ENCODE data around the gene ACKR2. TPM values are rescaled to one million over a fixed set of nuclear protein-coding genes. Genes with fewer than 3 reads are reported as not detected.

The ACKR2 gene
- total and polyA plus RNA-seq, 12 donors, result 0.15 to 2.1 (median 1.1) TPM

DNA sequence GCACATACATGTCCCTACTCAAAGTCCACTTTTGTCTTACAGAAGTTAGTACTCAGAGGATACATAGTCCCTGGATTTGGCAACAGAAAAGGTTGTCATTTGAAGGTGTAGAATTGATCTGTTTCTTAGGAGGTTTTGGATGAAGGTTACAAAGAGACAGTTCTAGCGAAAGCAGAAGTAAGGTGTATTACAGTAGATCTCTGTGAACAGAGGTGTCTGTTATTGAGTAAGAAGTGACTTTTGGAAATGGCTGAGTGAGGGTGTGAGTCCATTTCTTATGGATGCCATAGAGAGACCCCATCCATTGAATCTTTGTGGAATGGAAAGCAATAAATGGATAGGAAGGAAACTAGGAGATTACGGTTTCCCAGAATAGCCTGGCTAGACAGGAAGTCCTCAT, 102.3 kb downstream of the ACKR2 start:
- DNase-seq (no peak), ATAC-seq (no peak)
- Histone ChIP-seq H3K27ac (no peak overlapping the region), H3K36me3 (peaks cover 0 to 80% (median 49%) of the 10 kb centered on the region in 9 donors), H3K4me3 (no peak overlapping the region), H3K4me1 (peaks cover 0 to 12% (median 9%) of the 10 kb centered on the region in 9 donors), H3K9me3 (peaks cover 0 to 62% (median 40%) of the 10 kb centered on the region in 11 donors), H3K27me3 (peaks cover 0 to 5% (median 0%) of the 10 kb centered on the region in 7 donors)
- 95 to 96% methylated on average over 2 of the region's 2 CpGs for WGBS, 2 donors
- intact Hi-C loops (cut with DNase I), result no loop called here
- TF ChIP-seq, protein P1, sequence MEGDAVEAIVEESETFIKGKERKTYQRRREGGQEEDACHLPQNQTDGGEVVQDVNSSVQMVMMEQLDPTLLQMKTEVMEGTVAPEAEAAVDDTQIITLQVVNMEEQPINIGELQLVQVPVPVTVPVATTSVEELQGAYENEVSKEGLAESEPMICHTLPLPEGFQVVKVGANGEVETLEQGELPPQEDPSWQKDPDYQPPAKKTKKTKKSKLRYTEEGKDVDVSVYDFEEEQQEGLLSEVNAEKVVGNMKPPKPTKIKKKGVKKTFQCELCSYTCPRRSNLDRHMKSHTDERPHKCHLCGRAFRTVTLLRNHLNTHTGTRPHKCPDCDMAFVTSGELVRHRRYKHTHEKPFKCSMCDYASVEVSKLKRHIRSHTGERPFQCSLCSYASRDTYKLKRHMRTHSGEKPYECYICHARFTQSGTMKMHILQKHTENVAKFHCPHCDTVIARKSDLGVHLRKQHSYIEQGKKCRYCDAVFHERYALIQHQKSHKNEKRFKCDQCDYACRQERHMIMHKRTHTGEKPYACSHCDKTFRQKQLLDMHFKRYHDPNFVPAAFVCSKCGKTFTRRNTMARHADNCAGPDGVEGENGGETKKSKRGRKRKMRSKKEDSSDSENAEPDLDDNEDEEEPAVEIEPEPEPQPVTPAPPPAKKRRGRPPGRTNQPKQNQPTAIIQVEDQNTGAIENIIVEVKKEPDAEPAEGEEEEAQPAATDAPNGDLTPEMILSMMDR (IDR thresholded peaks at IDR 0.05), result no peak

DNA sequence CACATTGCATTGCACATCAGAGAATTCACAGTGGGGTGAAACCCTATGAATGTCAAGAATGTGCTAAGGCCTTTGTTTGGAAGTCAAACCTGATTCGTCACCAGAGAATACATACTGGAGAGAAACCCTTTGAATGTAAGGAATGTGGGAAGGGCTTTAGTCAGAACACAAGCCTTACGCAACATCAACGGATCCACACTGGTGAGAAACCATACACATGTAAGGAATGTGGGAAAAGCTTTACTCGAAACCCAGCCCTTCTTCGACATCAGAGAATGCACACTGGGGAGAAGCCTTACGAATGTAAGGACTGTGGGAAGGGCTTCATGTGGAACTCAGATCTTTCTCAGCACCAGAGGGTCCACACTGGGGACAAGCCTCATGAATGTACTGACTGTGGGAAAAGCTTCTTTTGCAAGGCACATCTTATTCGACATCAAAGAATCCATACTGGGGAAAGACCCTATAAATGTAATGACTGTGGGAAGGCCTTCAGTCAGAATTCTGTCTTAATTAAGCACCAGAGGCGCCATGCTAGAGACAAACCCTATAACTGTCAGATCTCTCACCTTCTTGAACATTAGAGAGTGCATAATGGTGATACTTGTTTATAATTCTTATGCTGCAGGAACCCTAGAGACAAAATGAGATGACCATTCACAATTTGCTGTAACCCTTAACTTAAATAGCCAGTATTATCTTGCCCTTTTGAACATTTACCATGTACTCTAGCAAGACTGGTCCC, 105.7 kb downstream of the ACKR2 start:
- no peak overlapping the region for H3K27ac ChIP-seq
- H3K4me1 ChIP-seq, result no peaks in the 10 kb centered on the region
- intact Hi-C loops (cut with DNase I), result no loop called here
- TF ChIP-seq, protein P1 (IDR thresholded peaks at IDR 0.05), result no peak
- DNase-seq (no peak), ATAC-seq (no peak)
- no peaks in the 10 kb centered on the region for H3K27me3 ChIP-seq
- peaks cover 0 to 94% (median 69%) of the 10 kb centered on the region in 11 donors for H3K9me3 ChIP-seq
- peaks cover 0 to 69% (median 45%) of the 10 kb centered on the region in 9 donors for H3K36me3 ChIP-seq
- WGBS, 2 donors, result 98 to 99% methylated on average over 8 of the region's 8 CpGs
- H3K4me3 ChIP-seq, result no peak overlapping the region

Other genes starting within 250 kb of the ACKR2 start
- 10 to 100 TPM; 23.8 to 32.9 (median 26.4) TPM for gene SEC22C, start 227.5 kb upstream of the ACKR2 start, total RNA-seq
- gene SEC22C, start 227.5 kb upstream of the ACKR2 start, polyA plus RNA-seq, result 10 to 100 TPM; 21.1 to 21.2 TPM
- gene SS18L2, start 218.6 kb upstream of the ACKR2 start, total RNA-seq, result 10 to 100 TPM in 7 of 10 donors, 1 to 10 TPM in 3; 9.1 to 15.2 (median 11.3) TPM
- 10 to 100 TPM; 31.9 to 35.3 TPM for gene SS18L2, start 218.6 kb upstream of the ACKR2 start, polyA plus RNA-seq
- gene NKTR, start 208.8 kb upstream of the ACKR2 start, total RNA-seq, result 10 to 100 TPM; 19.7 to 28.4 (median 21.9) TPM
- 10 to 100 TPM; 10.2 to 59.3 TPM for gene NKTR, start 208.8 kb upstream of the ACKR2 start, polyA plus RNA-seq
- 100 to 1,000 TPM in 9 of 10 donors, 10 to 100 TPM in 1; 86.7 to 145 (median 112) TPM for gene ZBTB47, start 155.7 kb upstream of the ACKR2 start, total RNA-seq
- 10 to 100 TPM; 52.2 to 68.9 TPM for gene ZBTB47, start 155.7 kb upstream of the ACKR2 start, polyA plus RNA-seq
- 1 to 10 TPM in 3 of 10 donors, under 1 TPM in 7; 0.26 to 1.6 (median 0.85) TPM for gene KLHL40, start 123.9 kb upstream of the ACKR2 start, total RNA-seq
- gene KLHL40, start 123.9 kb upstream of the ACKR2 start, polyA plus RNA-seq, result 1 to 10 TPM in 1 of 2 donors, under 1 TPM in 1; 0.51 to 8.3 TPM
- gene HHATL, start 106.6 kb upstream of the ACKR2 start, total RNA-seq, result 100 to 1,000 TPM; 390 to 998 (median 624) TPM
- gene HHATL, start 106.6 kb upstream of the ACKR2 start, polyA plus RNA-seq, result 1,000 to 10,000 TPM in 1 of 2 donors, 100 to 1,000 TPM in 1; 332 to 2,035 TPM
- gene CCDC13, start 36.2 kb upstream of the ACKR2 start, total RNA-seq, result 1 to 10 TPM in 2 of 10 donors, under 1 TPM in 6, not detected in 2; 0.16 to 1.2 (median 0.62) TPM
- under 1 TPM; 0.44 to 0.52 TPM for gene CCDC13, start 36.2 kb upstream of the ACKR2 start, polyA plus RNA-seq
- gene HIGD1A, start 5.0 kb upstream of the ACKR2 start, total RNA-seq, result 100 to 1,000 TPM; 276 to 397 (median 331) TPM
- gene HIGD1A, start 5.0 kb upstream of the ACKR2 start, polyA plus RNA-seq, result 100 to 1,000 TPM; 179 to 399 TPM
- gene CYP8B1, start 66.4 kb downstream of the ACKR2 start, total RNA-seq, result not detected
- not detected for gene CYP8B1, start 66.4 kb downstream of the ACKR2 start, polyA plus RNA-seq
- 1 to 10 TPM; 3.7 to 6.9 (median 5.5) TPM for gene ZNF662, start 96.7 kb downstream of the ACKR2 start, total RNA-seq
- 1 to 10 TPM in 1 of 2 donors, under 1 TPM in 1; 0.91 to 5.0 TPM for gene ZNF662, start 96.7 kb downstream of the ACKR2 start, polyA plus RNA-seq
- 1 to 10 TPM in 3 of 10 donors, under 1 TPM in 7; 0.28 to 1.5 (median 0.66) TPM for gene GASK1A, start 169.9 kb downstream of the ACKR2 start, total RNA-seq
- gene GASK1A, start 169.9 kb downstream of the ACKR2 start, polyA plus RNA-seq, result under 1 TPM; 0.48 to 0.59 TPM